Ishikawa (cell line): ENCODE measurements around the gene CLMN.

Source experiments
- CEBPB ChIP-seq: IDR thresholded peaks from 2 replicates; pipeline ENCODE4 v1.6.1; 2012
- CREB1 ChIP-seq: IDR thresholded peaks from 2 replicates; pipeline ENCODE4 v1.6.1; 2012; ENCODE audit warnings: low read depth
- EGR1 ChIP-seq: IDR thresholded peaks from 2 replicates; pipeline ENCODE4 v1.6.1; 2012
- EP300 ChIP-seq: IDR thresholded peaks from 2 replicates; pipeline ENCODE4 v1.6.1; 2012; ENCODE audit warnings: borderline replicate concordance
- FOXM1 ChIP-seq: IDR thresholded peaks from 2 replicates; pipeline ENCODE4 v1.6.1; 2012; ENCODE audit warnings: low read depth, borderline replicate concordance
- MAX ChIP-seq: IDR thresholded peaks from 2 replicates; pipeline ENCODE4 v1.6.1; 2012
- NFIC ChIP-seq: IDR thresholded peaks from 2 replicates; pipeline ENCODE4 v1.6.1; 2012
- RAD21 ChIP-seq: IDR thresholded peaks from 2 replicates; pipeline ENCODE4 v1.6.1; 2012; ENCODE audit warnings: low read depth
- REST ChIP-seq: IDR thresholded peaks from 2 replicates; pipeline ENCODE4 v1.6.1; 2012; ENCODE audit warnings: low read depth, mild to moderate bottlenecking
- TAF1 ChIP-seq: IDR thresholded peaks from 2 replicates; pipeline ENCODE4 v1.6.1; 2012; ENCODE audit warnings: low read depth, mild to moderate bottlenecking
- TCF12 ChIP-seq: IDR thresholded peaks from 2 replicates; pipeline ENCODE4 v1.6.1; 2012; ENCODE audit warnings: low read depth
- TEAD4 ChIP-seq: IDR thresholded peaks from 2 replicates; pipeline ENCODE4 v1.6.1; 2012
- USF1 ChIP-seq: IDR thresholded peaks from 2 replicates; pipeline ENCODE4 v1.6.1; 2012
- YY1 ChIP-seq: IDR thresholded peaks from 2 replicates; pipeline ENCODE4 v1.6.1; 2012; ENCODE audit warnings: low read depth
- ZBTB7A ChIP-seq: IDR thresholded peaks from 2 replicates; pipeline ENCODE4 v1.6.1; 2012; ENCODE audit warnings: low read depth

Gene CLMN

GRCh38 chr14:95226801-95227200 is 92.9 kb downstream of the CLMN start:
- TF ChIP-seq REST: no peak
- peak; percentile 67 for TF ChIP-seq EP300
- peak; percentile 44 for TF ChIP-seq NFIC
- peak; percentile 69; the same call in 1 of the 2 replicates for TF ChIP-seq TCF12
- no peak for TF ChIP-seq ZBTB7A
- no peak for TF ChIP-seq TEAD4
- peak; percentile 66; the same call in 1 of the 2 replicates for TF ChIP-seq YY1
- TF ChIP-seq MAX: peak; percentile 54; the same call in 1 of the 2 replicates

- TF ChIP-seq EGR1: no peak
- TF ChIP-seq TEAD4: peak; percentile 89
- no peak for TF ChIP-seq ZBTB7A
- 0 out of 2 replicates have a peak, but pooled peaks have one; percentile 2 for TF ChIP-seq RAD21
- TF ChIP-seq REST: no peak
- TF ChIP-seq CREB1: no peak
- 0 out of 2 replicates have a peak, but pooled peaks have one; percentile 28 for TF ChIP-seq USF1
- TF ChIP-seq YY1: 0 out of 2 replicates have a peak, but pooled peaks have one; percentile 24
- TF ChIP-seq MAX: 0 out of 2 replicates have a peak, but pooled peaks have one; percentile 19
- no peak for TF ChIP-seq FOXM1
- peak; percentile 66; the same call in 1 of the 2 replicates for TF ChIP-seq EP300
- peak; percentile 80 for TF ChIP-seq TCF12
- no peak for TF ChIP-seq CEBPB
- TF ChIP-seq TAF1: no peak
- TF ChIP-seq NFIC: peak; percentile 67
Observed at GRCh38 chr14:95225251-95225887, 94.3 kb downstream of the CLMN start.

- TF ChIP-seq USF1: no peak
- no peak for TF ChIP-seq TEAD4
- TF ChIP-seq MAX: no peak
- TF ChIP-seq YY1: no peak
- TF ChIP-seq ZBTB7A: no peak
- no peak for TF ChIP-seq EGR1
- TF ChIP-seq NFIC: peak; percentile 59; the same call in 1 of the 2 replicates
- no peak for TF ChIP-seq RAD21
Observed at GRCh38 chr14:95222870-95223398, 96.8 kb downstream of the CLMN start.

GRCh38 chr14:95222151-95222631 is 97.5 kb downstream of the CLMN start:
- TF ChIP-seq TCF12 (0 out of 2 replicates have a peak, but pooled peaks have one; percentile 28), CREB1 (no peak), REST (no peak), EP300 (no peak), EGR1 (no peak), TAF1 (no peak), MAX (peak; percentile 41; the same call in 1 of the 2 replicates), YY1 (no peak), ZBTB7A (no peak), TEAD4 (peak; percentile 89), NFIC (peak; percentile 68), FOXM1 (no peak)
